ENCODE results near the gene MYO5B. TPM values are rescaled to one million over a fixed set of nuclear protein-coding genes. Genes with fewer than 3 reads are reported as not detected.
"Not testable (repeated sequence)": the region's sequence is repeated elsewhere in the genome, so short reads cannot be mapped to it uniquely, and the experiment has no call there.

MYO5B gene
- polyA plus RNA-seq, 1 donor (not counting 4 experiments of a cell fraction or from before 2014, with no cell fraction given): 6.8 TPM

GRCh38 chr18:50097702-50098101, 97.2 kb downstream of the MYO5B start:
- DNase-seq (ENCODE audit: low read depth, low spot score) (no peak), FAIRE-seq (peak; percentile 17)
- no peaks in the 10 kb centered on the region for H3K79me2 ChIP-seq (ENCODE audit: control insufficient read depth, insufficient read depth, low read length)
- H3K9me3 ChIP-seq (ENCODE audit: control insufficient read depth, low read depth, low read length): no peaks in the 10 kb centered on the region
- dilution Hi-C loops (cut with MboI; ENCODE audit: extremely low pct_ligation_motif_present, low sequenced_read_pairs): no loop called here
- no peak overlapping the region for H2AFZ ChIP-seq (ENCODE audit: control insufficient read depth, low read length)
- H3K36me3 ChIP-seq (ENCODE audit: control insufficient read depth in 2 of 2, extremely low read depth in 1 of 2, insufficient read depth in 2 of 2, low read length in 2 of 2): no peaks in the 10 kb centered on the region
- no peak overlapping the region for H3K4me3 ChIP-seq (ENCODE audit: control insufficient read depth in 2 of 3, extremely low read depth in 1 of 3, insufficient read depth in 2 of 3, low read depth in 1 of 3, low read length in 3 of 3)
- H3K9me1 ChIP-seq (ENCODE audit: control insufficient read depth, extremely low read depth, insufficient read depth, low read length): no peaks in the 10 kb centered on the region
- no peaks in the 10 kb centered on the region for H4K20me1 ChIP-seq (ENCODE audit: control insufficient read depth, extremely low read depth, insufficient read depth, low read length)
- peaks cover 17% of the 10 kb centered on the region for H3K4me1 ChIP-seq (ENCODE audit: control insufficient read depth, extremely low read depth, insufficient read depth, low read length)
- H3K27me3 ChIP-seq (ENCODE audit: control insufficient read depth, extremely low read depth, insufficient read depth, low read length): peaks cover 3% of the 10 kb centered on the region
- no peak overlapping the region for H3K9ac ChIP-seq (ENCODE audit: control insufficient read depth, extremely low read depth, insufficient read depth, low read length)
- H3K27ac ChIP-seq (ENCODE audit: control insufficient read depth, insufficient read depth, low read length): no peak overlapping the region
- no peak overlapping the region for H3K4me2 ChIP-seq (ENCODE audit: control insufficient read depth, extremely low read depth, insufficient read depth, low read depth, low read length)
- TF ChIP-seq, protein P1, sequence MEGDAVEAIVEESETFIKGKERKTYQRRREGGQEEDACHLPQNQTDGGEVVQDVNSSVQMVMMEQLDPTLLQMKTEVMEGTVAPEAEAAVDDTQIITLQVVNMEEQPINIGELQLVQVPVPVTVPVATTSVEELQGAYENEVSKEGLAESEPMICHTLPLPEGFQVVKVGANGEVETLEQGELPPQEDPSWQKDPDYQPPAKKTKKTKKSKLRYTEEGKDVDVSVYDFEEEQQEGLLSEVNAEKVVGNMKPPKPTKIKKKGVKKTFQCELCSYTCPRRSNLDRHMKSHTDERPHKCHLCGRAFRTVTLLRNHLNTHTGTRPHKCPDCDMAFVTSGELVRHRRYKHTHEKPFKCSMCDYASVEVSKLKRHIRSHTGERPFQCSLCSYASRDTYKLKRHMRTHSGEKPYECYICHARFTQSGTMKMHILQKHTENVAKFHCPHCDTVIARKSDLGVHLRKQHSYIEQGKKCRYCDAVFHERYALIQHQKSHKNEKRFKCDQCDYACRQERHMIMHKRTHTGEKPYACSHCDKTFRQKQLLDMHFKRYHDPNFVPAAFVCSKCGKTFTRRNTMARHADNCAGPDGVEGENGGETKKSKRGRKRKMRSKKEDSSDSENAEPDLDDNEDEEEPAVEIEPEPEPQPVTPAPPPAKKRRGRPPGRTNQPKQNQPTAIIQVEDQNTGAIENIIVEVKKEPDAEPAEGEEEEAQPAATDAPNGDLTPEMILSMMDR (optimal IDR thresholded peaks at IDR 0.05 in 1 of 3, IDR thresholded peaks at IDR 0.05 in 1 of 3, conservative IDR thresholded peaks at IDR 0.05 in 1 of 3; ENCODE audit: extremely low read depth in 1 of 3, insufficient read depth in 2 of 3, low read length in 3 of 3): no peak
- no peak for TF ChIP-seq EZH2 (IDR thresholded peaks at IDR 0.05; ENCODE audit: low read length)

DNA sequence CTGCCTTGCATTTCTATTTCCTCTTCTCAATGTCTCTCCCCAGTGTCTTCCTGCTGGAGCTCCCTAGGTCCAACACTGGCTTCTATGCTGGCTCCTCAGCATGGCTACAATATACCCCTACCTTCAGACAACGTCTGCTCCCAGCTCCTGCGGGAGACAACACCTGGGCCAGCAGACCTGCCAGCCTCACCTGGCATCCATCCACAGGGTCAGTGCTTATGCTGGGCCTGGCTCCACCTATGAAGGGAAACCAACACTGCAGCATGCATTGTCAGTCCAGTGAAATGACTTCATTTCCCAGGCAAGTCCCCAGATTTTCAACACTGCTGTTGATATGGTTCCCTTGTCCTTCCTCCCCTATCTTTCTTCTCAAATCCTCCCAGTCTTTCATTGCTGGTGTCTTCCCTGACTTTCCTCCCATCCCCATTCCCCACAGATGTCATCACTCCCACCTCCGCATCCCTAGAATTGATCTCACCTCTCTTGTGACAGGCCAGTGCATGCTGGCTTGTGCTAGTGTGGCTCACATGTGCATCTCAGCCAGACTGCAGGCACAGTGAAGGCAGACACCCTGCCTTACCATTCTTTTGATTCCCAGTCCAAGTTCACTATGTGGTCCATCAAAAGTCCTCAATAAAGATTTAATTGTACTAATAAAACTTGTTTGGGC, 98.0 kb downstream of the MYO5B start:
- no peak overlapping the region for H3K4me3 ChIP-seq (ENCODE audit: control insufficient read depth in 2 of 3, extremely low read depth in 1 of 3, insufficient read depth in 2 of 3, low read depth in 1 of 3, low read length in 3 of 3)
- H3K9me1 ChIP-seq (ENCODE audit: control insufficient read depth, extremely low read depth, insufficient read depth, low read length): no peaks in the 10 kb centered on the region
- H3K9ac ChIP-seq (ENCODE audit: control insufficient read depth, extremely low read depth, insufficient read depth, low read length): no peak overlapping the region
- H3K36me3 ChIP-seq (ENCODE audit: control insufficient read depth in 2 of 2, extremely low read depth in 1 of 2, insufficient read depth in 2 of 2, low read length in 2 of 2): no peaks in the 10 kb centered on the region
- no peaks in the 10 kb centered on the region for H3K9me3 ChIP-seq (ENCODE audit: control insufficient read depth, low read depth, low read length)
- TF ChIP-seq, protein P1 (optimal IDR thresholded peaks at IDR 0.05 in 1 of 3, IDR thresholded peaks at IDR 0.05 in 1 of 3, conservative IDR thresholded peaks at IDR 0.05 in 1 of 3; ENCODE audit: extremely low read depth in 1 of 3, insufficient read depth in 2 of 3, low read length in 3 of 3): no peak
- TF ChIP-seq EZH2 (IDR thresholded peaks at IDR 0.05; ENCODE audit: low read length): no peak
- H3K4me2 ChIP-seq (ENCODE audit: control insufficient read depth, extremely low read depth, insufficient read depth, low read depth, low read length): no peak overlapping the region
- H3K27ac ChIP-seq (ENCODE audit: control insufficient read depth, insufficient read depth, low read length): no peak overlapping the region
- H3K4me1 ChIP-seq (ENCODE audit: control insufficient read depth, extremely low read depth, insufficient read depth, low read length): peaks cover 17% of the 10 kb centered on the region
- no peak for DNase-seq (ENCODE audit: low read depth, low spot score)
- dilution Hi-C loops (cut with MboI; ENCODE audit: extremely low pct_ligation_motif_present, low sequenced_read_pairs): no loop called here
- peaks cover under 1% of the 10 kb centered on the region for H3K27me3 ChIP-seq (ENCODE audit: control insufficient read depth, extremely low read depth, insufficient read depth, low read length)
- H3K79me2 ChIP-seq (ENCODE audit: control insufficient read depth, insufficient read depth, low read length): no peaks in the 10 kb centered on the region
- no peaks in the 10 kb centered on the region for H4K20me1 ChIP-seq (ENCODE audit: control insufficient read depth, extremely low read depth, insufficient read depth, low read length)
- no peak for FAIRE-seq
- no peak overlapping the region for H2AFZ ChIP-seq (ENCODE audit: control insufficient read depth, low read length)

GRCh38 chr18:50094786-50095185, 100.2 kb downstream of the MYO5B start:
- H3K79me2 ChIP-seq (ENCODE audit: control insufficient read depth, insufficient read depth, low read length); FAIRE-seq; H3K36me3 ChIP-seq (ENCODE audit: control insufficient read depth in 2 of 2, extremely low read depth in 1 of 2, insufficient read depth in 2 of 2, low read length in 2 of 2); H4K20me1 ChIP-seq (ENCODE audit: control insufficient read depth, extremely low read depth, insufficient read depth, low read length); H3K27ac ChIP-seq (ENCODE audit: control insufficient read depth, insufficient read depth, low read length); dilution Hi-C loops (cut with MboI; ENCODE audit: extremely low pct_ligation_motif_present, low sequenced_read_pairs); H3K4me3 ChIP-seq (ENCODE audit: control insufficient read depth in 2 of 3, extremely low read depth in 1 of 3, insufficient read depth in 2 of 3, low read depth in 1 of 3, low read length in 3 of 3); H3K9ac ChIP-seq (ENCODE audit: control insufficient read depth, extremely low read depth, insufficient read depth, low read length); H3K9me3 ChIP-seq (ENCODE audit: control insufficient read depth, low read depth, low read length); H3K27me3 ChIP-seq (ENCODE audit: control insufficient read depth, extremely low read depth, insufficient read depth, low read length); H2AFZ ChIP-seq (ENCODE audit: control insufficient read depth, low read length); DNase-seq (ENCODE audit: low read depth, low spot score); H3K9me1 ChIP-seq (ENCODE audit: control insufficient read depth, extremely low read depth, insufficient read depth, low read length); H3K4me2 ChIP-seq (ENCODE audit: control insufficient read depth, extremely low read depth, insufficient read depth, low read depth, low read length); H3K4me1 ChIP-seq (ENCODE audit: control insufficient read depth, extremely low read depth, insufficient read depth, low read length): not testable (repeated sequence)

All from keratinocyte (primary cell).